ENCODE results near the gene SUSD4.

DNA sequence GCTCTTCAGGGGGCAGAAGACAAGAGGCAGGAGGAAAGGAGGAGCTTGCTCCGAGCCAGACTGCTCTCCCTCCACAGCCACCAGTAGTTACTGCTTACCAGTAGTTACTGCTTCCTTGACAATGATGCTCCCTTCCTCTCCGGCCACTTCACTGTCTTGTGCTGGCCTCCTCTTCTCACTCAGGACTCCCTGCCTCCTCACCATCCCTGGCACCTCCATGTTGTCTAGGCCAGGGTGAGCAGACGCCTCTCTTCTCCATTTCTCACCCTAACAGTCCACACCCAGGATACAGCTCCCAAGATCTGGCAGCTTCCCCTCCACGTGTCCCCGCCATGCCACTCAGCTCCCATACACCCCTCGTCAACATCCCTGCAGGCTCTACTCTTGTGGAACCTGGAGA is 138.5 kb downstream of the SUSD4 start:
- TF ChIP-seq, protein P1, sequence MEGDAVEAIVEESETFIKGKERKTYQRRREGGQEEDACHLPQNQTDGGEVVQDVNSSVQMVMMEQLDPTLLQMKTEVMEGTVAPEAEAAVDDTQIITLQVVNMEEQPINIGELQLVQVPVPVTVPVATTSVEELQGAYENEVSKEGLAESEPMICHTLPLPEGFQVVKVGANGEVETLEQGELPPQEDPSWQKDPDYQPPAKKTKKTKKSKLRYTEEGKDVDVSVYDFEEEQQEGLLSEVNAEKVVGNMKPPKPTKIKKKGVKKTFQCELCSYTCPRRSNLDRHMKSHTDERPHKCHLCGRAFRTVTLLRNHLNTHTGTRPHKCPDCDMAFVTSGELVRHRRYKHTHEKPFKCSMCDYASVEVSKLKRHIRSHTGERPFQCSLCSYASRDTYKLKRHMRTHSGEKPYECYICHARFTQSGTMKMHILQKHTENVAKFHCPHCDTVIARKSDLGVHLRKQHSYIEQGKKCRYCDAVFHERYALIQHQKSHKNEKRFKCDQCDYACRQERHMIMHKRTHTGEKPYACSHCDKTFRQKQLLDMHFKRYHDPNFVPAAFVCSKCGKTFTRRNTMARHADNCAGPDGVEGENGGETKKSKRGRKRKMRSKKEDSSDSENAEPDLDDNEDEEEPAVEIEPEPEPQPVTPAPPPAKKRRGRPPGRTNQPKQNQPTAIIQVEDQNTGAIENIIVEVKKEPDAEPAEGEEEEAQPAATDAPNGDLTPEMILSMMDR (conservative IDR thresholded peaks at IDR 0.05; ENCODE audit: low read length), result no peak
- no peak for TF ChIP-seq EZH2phosphoT487 (IDR thresholded peaks at IDR 0.05; ENCODE audit: borderline replicate concordance)
